HG02885 (cell line): Measurements from ENCODE around the gene KLK6.
"Not testable (repeated sequence)": the region's sequence is repeated elsewhere in the genome, so short reads cannot be mapped to it uniquely, and the experiment has no call there.

ENCODE experiments used
- ATAC-seq: cut with Tn5 transposase; IDR thresholded peaks from one replicate; pipeline ENCODE4 v1.9.1; 2021; ENCODE audit warnings: mild to moderate bottlenecking; ENCODE audit not compliant: unreplicated experiment, poor library complexity

KLK6 gene

DNA sequence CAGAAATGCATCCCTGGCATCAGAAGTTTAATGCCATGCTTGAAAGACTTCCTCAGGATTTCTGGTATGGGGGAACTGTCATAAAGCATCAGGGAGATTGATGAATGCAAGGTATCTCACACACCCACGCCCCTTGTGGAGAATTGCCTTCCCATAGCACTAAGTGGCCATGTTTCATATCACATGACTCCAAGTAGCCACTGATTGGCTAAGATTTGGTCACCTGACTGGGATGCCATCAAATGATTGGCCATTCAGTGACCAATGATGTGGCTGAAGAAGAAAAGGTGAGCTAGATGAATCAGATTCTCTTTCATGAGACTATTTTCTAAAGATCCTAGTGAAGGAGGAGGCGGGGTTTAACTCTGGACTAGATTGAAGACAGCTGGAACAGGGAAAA, 24.7 kb upstream of the KLK6 start:
- no peak for ATAC-seq

DNA sequence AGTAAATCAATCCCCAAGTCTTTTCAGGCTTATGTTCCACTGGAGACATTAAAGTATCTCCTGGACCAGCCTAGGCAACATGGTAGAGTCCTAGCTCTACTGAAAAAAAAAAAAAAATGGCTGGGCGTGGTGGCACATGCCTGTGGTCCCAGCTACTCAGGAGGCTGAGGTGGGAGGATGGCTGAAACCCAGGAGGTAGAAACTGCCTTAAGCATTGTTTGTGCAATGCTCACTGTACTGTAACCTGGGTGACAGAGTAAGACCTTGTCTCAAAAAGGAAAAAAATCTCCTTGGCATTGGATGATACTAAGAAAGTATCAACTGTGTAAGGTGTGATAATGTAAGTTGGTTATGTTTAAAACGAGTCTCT, 23.3 kb upstream of the KLK6 start:
- ATAC-seq = no peak

DNA sequence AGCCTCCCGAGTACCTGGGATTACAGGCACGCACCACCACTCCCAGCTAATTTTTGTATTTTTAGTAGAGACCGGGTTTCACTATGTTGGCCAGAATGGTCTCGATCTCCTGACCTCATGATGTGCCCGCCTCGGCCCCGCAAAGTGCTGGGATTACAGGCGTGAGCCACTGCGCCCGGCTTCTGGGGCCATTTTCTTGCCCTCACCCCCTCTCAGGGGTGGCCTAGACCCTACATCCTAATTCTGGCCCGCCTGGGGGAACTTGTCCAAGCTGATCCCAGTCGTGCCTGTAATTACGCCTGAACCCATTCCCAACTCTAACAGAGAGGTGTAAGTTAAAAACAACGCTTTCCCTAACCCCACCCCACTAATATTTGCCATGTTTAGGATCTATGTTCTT, 15.0 kb upstream of the KLK6 start:
- not testable (repeated sequence) for ATAC-seq

DNA sequence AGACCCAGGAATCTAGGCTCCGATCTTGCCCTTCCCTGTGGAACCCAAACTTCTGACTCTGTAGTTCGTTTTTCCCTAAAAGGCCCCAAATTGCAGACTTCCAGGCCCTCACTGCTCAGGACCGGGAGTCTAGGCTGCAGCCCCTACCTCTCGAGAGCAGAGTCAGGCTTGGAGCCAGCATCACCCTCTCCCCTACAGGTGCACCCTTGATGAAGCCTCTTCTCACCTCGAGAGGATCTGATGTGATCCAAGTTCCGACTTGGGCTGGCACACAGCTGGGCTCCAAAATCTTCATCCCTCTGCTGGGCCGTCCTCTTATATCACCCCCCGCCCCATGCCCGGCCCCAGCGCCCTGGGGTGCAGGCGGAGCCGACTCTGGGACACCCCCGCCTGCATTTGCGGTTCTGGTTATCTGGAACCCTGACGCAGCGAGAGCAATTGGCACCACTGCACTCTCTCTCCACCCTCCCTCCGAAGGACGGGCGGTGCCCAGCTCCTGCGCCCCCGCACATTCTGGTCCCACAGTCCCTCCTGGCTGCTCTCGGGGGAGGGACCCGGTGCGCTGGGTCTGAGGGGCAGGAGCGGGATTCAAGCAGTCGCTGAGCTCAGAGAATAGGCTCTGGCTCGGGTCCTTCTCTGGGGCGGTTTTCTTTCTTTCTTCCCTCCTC, 14.4 kb upstream of the KLK6 start, which contains the start of gene KLK7:
TSS of gene KLK7 (minus strand) at position 293 of the 668 bp plus-strand sequence. CDS start 1,518 bp downstream, outside the sequence.
- ATAC-seq = no peak

DNA sequence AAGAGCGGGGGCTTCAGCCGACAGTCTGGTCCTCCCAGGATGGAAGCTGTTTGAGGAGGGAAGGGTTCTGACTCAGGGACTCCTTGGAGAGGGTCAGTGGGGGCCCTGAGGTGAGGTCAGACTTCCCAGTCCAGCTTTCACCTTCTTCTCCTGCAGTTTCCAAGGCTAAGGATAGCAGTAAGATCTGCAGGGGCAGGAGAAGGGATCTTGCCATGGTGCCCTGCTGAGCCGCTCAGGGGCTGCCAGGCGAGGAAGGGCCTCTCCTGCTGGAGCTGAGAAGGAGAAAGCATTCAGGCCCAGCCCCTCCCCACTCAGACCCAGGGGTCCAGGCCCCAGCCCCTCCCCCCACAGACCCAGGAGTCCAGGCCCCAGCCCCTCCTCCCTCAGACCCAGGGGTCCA, 12.8 kb upstream of the KLK6 start:
- no peak for ATAC-seq

DNA sequence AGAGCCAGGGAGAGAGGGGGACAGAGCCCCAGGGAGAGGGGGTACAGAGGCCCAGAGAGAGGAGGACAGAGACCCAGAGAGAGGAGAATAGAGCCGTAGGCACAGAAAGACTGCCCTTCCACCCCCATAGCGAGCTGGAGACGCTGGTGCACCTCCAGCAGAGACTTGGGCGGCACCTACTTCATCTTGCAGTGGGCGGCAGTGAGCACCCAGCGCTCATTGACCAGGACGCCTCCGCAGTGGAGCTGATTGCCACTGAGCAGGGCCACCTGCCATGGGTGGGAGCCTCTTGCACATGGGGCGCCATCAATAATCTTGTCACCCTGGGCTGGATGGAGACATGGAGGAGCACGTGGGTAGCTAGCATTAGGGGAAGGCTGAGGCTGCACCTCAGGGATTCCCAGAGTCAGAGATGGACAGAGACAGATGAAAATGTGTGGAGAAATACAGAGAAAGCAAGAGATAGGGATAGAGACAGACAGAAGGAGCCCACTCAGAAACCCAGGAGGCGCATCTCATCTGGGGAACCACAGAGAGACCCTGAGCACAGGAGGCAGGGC, 12.3 kb upstream of the KLK6 start:
- ATAC-seq = no peak

DNA sequence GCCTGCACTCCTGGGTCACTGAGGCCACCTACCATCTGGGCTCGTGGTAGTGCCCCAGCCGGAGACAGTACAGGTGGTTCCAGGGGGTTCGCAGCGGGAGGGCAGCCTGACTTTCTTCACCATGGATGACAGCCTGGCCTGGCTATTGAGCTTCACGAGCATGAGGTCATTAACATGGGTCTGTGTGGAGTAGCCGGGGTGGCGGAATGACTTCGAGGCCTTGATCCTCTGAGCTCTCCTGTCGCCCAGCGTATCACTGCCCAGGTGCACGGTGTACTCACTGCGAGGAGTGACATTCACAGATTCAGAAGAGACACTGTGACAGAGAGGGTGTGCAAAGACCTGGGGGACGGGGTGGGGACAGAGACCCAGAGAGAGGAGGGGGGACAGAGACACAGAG, 10.8 kb upstream of the KLK6 start:
- no peak for ATAC-seq

DNA sequence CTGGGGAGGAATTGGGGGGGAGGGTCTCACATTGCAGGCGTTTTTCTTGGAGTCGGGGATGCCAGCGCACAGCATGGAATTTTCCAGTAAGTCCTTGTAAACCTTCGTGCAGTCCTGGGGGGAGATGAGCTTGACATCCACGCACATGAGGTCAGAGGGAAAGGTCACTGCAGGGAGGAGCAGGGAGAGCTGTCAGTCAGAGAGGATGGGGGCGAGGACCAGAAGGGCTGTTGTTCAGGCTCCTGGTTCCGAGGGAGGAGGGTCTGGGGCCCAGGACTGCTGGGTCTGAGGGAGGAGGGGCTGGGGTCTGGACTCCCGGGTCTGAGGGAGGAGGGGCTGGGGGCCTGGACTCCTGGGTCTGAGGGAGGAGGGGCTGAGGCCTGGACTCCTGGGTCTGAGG, 10.4 kb upstream of the KLK6 start:
- ATAC-seq = no peak

DNA sequence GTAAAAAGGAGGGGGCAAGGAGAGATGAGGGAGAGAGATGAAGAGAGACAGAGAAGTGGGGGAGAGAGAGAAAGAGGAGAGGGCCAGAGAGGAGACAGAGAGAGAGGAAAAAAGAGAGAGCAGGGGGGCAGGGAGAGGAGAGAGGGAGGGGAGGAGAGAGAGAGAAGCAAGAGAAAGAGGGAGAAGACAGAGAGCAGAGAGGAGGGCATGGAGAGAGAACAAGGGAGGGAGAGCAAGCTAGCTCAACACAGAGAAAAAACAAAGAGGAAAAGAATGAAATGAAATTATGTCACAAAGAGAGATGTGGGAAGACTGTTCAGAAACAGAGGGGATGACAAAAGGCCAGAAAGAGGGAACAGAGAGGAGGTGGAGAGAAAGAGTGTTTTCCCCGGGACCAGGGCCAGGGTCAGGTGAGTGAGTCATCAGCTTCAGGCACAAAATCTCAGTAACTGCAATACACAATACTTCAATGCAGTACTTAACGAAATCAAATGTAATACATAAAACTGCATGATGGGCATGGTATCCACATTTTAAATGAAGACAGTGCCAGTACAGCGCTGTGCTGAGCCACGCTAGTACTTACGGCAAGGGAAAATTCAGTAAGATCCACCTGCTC, 9.5 kb upstream of the KLK6 start:
- no peak for ATAC-seq

DNA sequence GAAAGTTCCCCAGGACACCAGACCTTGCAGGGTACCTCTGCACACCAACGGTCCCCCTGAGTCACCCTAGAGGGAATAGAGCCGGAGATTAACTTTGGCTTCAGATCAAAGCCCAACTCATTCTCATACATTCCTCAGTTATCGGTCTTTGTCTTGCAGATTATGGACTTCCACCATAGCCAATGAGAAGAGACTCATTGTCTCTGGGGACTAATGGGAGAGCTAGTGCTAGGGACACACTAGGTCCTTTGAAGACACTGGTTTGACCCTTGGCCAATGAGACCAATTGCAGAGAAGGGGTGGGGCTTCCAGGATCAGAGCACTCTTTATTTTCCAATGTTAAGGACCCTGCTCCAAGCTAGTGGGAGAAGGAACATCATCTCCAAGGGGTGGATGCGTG, 8.2 kb upstream of the KLK6 start:
- ATAC-seq = no peak

DNA sequence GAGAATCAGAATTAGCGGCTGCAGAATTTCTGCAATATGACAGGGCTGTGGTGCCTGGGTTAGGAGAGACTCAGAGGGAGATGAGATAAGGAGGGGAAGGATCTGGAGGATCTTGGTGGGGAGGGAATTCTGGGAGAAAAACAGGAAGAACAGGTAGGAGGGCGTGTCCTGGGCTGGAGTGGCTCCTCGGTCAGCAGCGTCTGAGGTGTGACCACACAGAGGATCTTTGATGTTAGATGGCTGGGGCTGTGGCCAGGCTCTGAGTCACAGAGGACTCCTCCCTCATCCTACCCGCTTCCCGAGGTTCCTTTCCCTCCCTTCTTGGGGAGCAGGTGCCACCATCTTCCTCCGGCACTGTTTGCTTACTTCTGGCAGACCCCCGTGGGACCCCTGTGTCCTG, 6.4 kb upstream of the KLK6 start:
- no peak for ATAC-seq

DNA sequence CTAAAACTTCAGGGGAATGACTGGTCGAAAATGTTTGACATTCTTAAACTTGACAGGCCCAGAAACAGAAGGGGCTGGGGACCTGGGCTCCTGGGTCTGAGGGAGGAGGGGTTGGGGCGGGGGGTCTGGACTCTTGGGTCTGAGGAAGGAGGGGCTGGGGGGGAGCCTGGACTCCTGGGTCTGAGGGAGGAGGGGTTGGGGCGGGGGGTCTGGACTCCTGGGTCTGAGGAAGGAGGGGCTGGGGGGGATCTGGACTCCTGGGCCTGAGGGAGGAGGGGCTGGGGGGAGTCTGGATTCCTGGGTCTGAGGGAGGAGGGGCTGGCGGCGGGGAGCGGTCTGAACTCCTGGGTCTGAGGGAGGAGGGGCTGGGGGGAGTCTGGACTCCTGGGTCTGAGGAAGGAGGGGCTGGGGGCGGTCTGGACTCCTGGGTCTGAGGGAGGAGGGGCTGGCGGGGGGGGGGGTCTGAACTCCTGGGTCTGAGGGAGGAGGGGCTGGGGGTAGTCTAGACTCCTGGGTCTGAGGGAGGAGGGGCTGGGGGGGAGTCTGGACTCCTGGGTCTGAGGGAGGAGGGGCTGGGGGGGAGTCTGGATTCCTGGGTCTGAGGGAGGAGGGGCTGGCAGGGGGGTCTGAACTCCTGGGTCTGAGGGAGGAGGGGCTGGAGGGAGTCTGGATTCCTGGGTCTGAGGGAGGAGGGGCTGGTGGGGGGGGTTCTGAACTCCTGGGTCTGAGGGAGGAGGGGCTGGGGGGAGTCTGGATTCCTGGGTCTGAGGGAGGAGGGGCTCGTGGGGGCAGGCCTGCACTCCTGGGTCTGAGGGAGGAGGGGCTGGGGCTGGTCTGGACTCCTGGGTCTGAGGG, 5.5 kb upstream of the KLK6 start:
- ATAC-seq = no peak

DNA sequence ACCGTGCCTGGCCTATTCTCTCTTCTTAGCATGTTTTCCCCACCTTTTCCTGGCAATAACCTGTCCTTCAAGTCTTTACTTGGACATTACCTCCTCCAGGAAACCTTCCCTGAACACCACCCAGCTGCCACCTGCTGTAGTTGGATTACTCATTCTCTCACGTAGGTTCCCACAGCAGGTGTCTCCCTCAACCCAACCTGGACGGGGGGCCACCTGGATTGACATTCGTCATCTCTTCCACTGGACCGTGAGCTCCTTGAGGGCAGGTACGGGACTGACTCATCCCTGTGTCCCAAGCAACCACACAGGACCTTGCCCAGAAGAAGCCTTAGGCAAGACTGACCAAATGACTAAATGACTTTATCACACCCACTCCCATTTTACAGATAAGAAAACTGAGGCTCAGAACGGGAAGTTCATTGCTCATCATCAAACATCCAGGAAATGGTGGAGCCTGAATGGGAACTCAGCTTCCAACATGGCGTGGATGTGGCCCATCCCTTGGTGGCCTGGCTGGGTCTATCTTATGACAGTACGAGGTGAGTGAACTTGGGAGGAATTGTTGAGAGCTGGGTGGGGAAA, 3.5 kb upstream of the KLK6 start:
- ATAC-seq = no peak

DNA sequence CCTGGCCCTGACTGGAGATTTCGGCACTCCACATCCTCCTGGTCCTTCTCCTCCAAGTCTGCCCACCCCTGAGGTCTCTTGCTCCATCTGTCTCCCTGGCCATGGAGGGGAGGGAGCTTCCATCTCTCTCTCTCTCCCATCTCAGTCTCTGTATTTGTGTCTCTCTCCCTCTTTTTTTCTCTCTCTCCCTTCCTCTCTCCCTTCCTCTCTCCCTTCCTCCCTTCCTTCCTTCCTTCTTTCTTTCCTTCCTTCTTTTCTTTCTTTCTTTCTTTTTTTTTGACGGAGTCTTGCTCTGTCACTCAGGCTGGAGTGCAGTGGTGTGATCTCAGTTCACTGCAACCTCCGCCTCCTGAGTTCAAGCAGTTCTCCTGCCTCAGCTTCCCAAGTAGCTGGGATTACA, 419 bp upstream of the KLK6 start:
- not testable (repeated sequence) for ATAC-seq

DNA sequence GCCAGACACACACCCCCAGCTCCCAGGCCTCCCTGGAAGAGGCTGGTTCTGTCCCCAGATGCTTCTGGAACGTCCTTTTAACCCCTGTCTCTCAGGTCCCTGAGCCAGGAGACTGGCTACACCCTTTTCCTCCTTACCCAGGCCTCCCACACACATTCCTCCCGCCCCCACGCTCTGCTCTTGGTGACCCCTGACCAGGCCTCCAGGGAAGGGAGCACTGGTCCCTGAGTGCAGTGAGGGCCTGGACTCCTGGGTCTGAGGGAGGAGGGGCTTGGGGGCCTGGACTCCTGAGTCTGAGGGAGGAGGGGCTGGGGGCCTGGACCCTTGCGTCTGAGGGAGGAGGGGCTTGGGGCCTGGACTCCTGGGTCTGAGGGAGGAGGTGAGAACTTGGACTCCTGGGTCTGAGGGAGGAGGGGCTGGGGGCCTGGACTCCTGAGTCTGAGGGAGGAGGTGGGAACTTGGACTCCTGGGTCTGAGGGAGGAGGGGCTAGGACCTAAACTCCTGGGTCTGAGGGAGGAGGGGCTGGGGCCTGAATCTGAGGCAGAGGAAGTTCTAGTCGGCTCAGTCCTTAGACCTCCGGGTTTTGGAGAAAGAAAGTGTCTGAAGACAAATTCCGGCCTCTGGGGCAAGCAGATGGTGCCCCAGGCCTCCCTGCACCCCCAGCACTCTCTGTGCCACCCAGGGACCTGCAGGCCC, 527 bp downstream of the KLK6 start:
- ATAC-seq = no peak

DNA sequence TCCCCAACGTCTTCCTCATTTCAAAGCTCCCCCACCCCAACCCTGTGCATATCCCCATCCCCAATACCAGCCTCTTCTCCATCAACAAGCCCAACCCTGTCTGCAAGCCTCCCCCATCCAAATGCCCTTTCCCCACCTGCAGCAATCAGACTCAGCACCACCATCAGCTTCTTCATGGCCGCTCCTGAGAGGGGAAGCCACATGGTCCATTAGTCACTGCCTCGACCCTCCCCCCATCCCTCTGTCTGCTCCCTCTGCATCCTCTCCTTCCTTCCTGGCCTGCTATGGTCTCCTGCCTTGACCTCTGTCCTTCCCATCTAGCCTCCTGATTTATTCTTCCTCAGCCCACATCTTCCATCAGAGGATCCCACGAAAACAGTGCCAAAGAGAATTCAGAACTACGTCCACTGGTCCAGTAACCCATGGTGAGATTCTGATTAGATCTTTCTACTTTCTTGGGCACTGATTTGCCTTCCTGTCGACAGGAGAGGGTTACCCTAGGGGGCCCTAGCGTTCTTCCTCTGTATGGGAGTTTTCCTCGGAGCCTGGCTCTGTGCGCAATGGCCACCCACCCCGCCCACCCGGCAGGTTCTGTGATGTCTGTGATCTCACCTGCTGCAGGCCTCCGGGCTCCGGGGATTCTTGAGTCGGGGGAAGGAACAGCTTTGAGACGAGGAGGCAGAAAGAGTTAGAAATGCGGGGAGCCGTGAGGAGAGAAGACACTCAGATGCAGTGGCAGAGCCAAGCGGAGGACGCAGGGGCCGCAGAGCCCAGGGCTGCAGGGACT, 1.3 kb downstream of the KLK6 start:
- no peak for ATAC-seq

DNA sequence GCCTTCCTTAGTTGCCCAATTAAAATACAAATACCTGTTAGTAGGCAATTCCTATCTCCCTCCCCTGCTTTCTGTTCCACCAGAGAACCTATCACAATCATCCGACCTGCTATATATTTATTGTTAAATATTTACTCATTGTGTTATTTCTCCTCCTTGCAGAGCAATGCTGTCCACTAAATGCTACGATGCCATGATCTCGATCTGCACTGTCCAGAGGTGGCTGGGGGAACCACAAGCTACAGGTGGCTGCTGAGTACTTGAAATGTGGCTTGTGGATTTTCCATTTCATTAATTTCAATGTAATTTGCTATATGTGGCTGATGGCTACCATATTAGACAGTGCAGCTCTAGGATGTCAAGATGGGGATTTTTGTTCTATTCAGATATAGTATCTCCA, 5.1 kb downstream of the KLK6 start:
- ATAC-seq = no peak

DNA sequence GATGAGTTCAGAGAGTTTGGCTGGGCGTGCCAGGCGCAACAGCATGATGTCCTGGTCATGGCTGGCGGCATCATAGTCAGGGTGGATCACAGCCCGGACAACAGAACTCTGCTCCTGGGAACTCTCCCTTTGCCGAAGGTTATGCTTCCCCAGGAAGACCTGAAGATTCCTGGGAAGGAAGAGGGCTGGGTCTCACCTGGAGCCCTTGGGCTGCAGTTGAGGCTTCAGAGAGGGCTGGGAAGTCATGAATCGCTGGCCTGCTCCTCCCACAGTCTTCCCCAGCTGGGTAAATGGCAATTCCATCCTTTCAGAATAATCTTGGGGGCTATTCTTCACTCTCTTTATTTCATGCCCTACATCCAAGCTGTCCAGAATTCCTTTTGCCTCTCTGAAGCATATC, 6.0 kb downstream of the KLK6 start:
- ATAC-seq = no peak

DNA sequence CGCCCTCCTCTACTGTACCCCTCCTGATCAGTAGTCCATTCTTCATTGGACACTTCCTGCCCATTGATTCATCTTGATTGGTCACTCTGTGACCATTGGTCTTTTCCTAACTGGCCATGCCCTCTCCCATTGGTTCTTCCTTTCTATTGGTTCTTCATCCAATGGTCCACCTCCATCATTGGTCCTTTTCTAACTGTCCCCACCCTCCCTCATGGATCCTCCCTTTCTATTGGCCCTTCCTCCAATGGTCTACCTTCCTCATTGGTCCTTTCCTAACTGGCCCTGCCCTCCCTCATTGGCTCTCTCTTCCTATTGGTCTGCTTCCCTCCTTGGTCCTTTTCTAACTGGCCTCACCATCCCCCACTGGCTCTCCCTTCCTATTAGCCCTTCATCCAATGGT, 7.1 kb downstream of the KLK6 start:
- no peak for ATAC-seq
